ENCODE results near the gene NAGPA. TPM values are rescaled to one million over a fixed set of nuclear protein-coding genes. Genes with fewer than 3 reads are reported as not detected.
"Not testable (repeated sequence)": the region's sequence is repeated elsewhere in the genome, so short reads cannot be mapped to it uniquely, and the experiment has no call there.

NAGPA gene
- total RNA-seq, 1 donor from 2014 or later = 17.4 TPM

DNA sequence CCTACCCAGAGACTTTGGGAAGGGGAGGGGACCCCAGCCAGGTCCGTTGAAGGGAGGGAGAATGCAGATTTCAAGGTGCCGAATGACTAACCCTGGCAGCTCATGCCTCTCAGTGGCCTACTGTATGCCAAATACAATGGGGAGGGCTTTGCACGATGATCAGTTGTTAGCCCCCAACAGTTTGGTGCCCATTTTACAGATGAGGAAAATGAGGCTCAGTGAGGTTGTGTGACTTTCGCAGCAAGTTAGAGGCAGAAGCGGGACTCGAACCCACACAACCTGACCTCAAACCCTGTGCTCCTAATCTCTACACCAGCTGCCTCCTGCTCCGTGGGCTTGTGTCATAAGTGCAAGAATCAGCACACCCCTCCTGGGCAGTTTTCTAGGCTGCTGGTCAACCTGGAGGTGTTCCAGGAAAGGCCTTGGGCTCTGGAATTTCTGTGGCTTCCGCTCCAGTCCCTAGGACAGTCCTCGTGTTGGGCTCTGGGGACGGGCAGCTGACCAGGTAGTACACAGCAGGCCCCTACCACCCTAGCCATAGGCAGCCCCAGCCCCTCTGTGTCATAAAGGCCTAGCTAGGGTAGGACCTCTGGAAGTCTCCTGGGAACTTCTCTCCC is 11.9 kb upstream of the NAGPA start:
- TF ChIP-seq, protein P1, sequence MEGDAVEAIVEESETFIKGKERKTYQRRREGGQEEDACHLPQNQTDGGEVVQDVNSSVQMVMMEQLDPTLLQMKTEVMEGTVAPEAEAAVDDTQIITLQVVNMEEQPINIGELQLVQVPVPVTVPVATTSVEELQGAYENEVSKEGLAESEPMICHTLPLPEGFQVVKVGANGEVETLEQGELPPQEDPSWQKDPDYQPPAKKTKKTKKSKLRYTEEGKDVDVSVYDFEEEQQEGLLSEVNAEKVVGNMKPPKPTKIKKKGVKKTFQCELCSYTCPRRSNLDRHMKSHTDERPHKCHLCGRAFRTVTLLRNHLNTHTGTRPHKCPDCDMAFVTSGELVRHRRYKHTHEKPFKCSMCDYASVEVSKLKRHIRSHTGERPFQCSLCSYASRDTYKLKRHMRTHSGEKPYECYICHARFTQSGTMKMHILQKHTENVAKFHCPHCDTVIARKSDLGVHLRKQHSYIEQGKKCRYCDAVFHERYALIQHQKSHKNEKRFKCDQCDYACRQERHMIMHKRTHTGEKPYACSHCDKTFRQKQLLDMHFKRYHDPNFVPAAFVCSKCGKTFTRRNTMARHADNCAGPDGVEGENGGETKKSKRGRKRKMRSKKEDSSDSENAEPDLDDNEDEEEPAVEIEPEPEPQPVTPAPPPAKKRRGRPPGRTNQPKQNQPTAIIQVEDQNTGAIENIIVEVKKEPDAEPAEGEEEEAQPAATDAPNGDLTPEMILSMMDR (IDR thresholded peaks at IDR 0.05; ENCODE audit: insufficient read depth, low read depth, low read length) = no peak
- no peak for TF ChIP-seq EZH2 (IDR thresholded peaks at IDR 0.05; ENCODE audit: insufficient read depth, low read length)
- Histone ChIP-seq H3K4me1 (ENCODE audit: insufficient read depth, low read length) (peaks cover 21% of the 10 kb centered on the region), H3K4me2 (ENCODE audit: low read length) (no peak overlapping the region), H3K27me3 (ENCODE audit: insufficient read depth, low read length) (peaks cover 7% of the 10 kb centered on the region), H3K4me3 (ENCODE audit: insufficient read depth, low read depth, low read length) (no peak overlapping the region), H3K36me3 (ENCODE audit: insufficient read depth, low read length) (no peaks in the 10 kb centered on the region), H3K27ac (ENCODE audit: low read depth, low read length) (no peak overlapping the region), H3K79me2 (ENCODE audit: insufficient read depth, low read length) (no peaks in the 10 kb centered on the region), H3K9ac (ENCODE audit: low read length) (no peak overlapping the region), H3K9me3 (ENCODE audit: insufficient read depth, low read depth, low read length) (no peaks in the 10 kb centered on the region), H4K20me1 (ENCODE audit: insufficient read depth, low read length) (no peaks in the 10 kb centered on the region), H2AFZ (ENCODE audit: low read depth, low read length) (no peak overlapping the region)
- H3K36me3 Mint-ChIP-seq (ENCODE audit: low read depth, unreplicated experiment) = no peaks in the 10 kb centered on the region
- DNase-seq (ENCODE audit: low read depth) (no peak), FAIRE-seq (no peak)
- no peak overlapping the region for H3K27ac Mint-ChIP-seq (ENCODE audit: unreplicated experiment)
- H3K9me3 Mint-ChIP-seq (ENCODE audit: unreplicated experiment) = peaks cover 2% of the 10 kb centered on the region
- H3K27me3 Mint-ChIP-seq (ENCODE audit: low read depth, unreplicated experiment) = peaks cover 2% of the 10 kb centered on the region
- peaks cover 21% of the 10 kb centered on the region for H3K4me1 Mint-ChIP-seq (ENCODE audit: low read depth, unreplicated experiment)
- H3K4me3 Mint-ChIP-seq (ENCODE audit: unreplicated experiment) = no peak overlapping the region

DNA sequence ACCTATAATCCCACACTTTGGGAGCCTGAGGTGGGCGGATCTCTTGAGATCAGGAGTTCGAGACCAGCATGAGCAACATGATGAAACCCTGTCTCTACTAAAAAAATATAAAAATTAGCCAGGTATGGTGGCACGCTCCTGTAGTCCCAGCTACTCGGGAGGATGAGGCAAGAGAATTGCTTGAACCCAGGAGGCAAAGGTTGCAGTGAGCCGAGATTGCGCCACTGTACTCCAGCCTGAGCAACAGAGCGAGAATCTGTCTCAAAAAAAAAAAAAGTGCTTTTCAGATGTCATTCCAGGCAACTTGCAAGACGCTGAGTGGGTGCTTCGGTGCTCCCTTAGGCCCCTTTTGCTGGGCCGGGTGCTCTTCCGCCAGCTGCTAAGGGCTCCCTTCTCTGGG is 10.8 kb upstream of the NAGPA start:
- not testable (repeated sequence) for DNase-seq (ENCODE audit: low read depth); H3K36me3 ChIP-seq (ENCODE audit: insufficient read depth, low read length); H3K4me3 ChIP-seq (ENCODE audit: insufficient read depth, low read depth, low read length); H3K9ac ChIP-seq (ENCODE audit: low read length); H3K27ac ChIP-seq (ENCODE audit: low read depth, low read length); H3K4me3 Mint-ChIP-seq (ENCODE audit: unreplicated experiment); H3K4me2 ChIP-seq (ENCODE audit: low read length); H3K27me3 Mint-ChIP-seq (ENCODE audit: low read depth, unreplicated experiment); H3K9me3 ChIP-seq (ENCODE audit: insufficient read depth, low read depth, low read length); H3K27ac Mint-ChIP-seq (ENCODE audit: unreplicated experiment); H3K9me3 Mint-ChIP-seq (ENCODE audit: unreplicated experiment); H3K27me3 ChIP-seq (ENCODE audit: insufficient read depth, low read length); FAIRE-seq; H4K20me1 ChIP-seq (ENCODE audit: insufficient read depth, low read length); H2AFZ ChIP-seq (ENCODE audit: low read depth, low read length); H3K36me3 Mint-ChIP-seq (ENCODE audit: low read depth, unreplicated experiment); H3K79me2 ChIP-seq (ENCODE audit: insufficient read depth, low read length)
- peaks cover 21% of the 10 kb centered on the region for H3K4me1 ChIP-seq (ENCODE audit: insufficient read depth, low read length)
- peaks cover 21% of the 10 kb centered on the region for H3K4me1 Mint-ChIP-seq (ENCODE audit: low read depth, unreplicated experiment)

DNA sequence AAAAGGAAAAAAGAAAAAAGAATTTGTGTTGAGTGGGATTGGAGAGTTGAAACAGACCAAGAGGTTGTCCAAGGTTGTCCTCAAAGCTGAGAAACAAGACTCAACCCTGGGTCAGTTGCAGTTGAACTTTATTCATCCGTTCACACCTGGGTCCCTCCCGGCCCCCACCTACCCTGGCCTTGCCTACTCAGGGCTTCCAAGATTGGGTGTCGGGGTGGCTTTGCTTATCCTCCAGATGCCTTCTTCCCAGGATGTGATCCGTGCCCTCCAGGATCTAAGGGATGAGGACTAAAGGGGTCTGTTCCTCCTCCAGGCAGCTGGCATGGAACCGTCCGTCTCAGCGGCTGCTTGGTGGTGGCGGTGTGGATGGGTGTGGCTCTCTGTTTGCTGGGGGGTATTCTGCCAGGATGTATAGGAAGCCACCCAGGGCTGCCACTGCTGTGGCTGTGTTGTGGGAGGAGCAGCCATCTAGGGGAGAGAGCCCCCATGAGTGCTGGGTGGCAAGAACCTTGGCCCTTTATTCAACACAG is 10.3 kb upstream of the NAGPA start:
- H3K36me3 Mint-ChIP-seq (ENCODE audit: low read depth, unreplicated experiment) = no peaks in the 10 kb centered on the region
- no peak for DNase-seq (ENCODE audit: low read depth)
- TF ChIP-seq, protein P1 (IDR thresholded peaks at IDR 0.05; ENCODE audit: insufficient read depth, low read depth, low read length) = no peak
- no peak for TF ChIP-seq EZH2 (IDR thresholded peaks at IDR 0.05; ENCODE audit: insufficient read depth, low read length)
- Histone ChIP-seq H3K4me3 (ENCODE audit: insufficient read depth, low read depth, low read length) (no peak overlapping the region), H4K20me1 (ENCODE audit: insufficient read depth, low read length) (no peaks in the 10 kb centered on the region), H3K36me3 (ENCODE audit: insufficient read depth, low read length) (no peaks in the 10 kb centered on the region), H3K4me1 (ENCODE audit: insufficient read depth, low read length) (peaks cover 21% of the 10 kb centered on the region), H3K9me3 (ENCODE audit: insufficient read depth, low read depth, low read length) (no peaks in the 10 kb centered on the region), H3K27me3 (ENCODE audit: insufficient read depth, low read length) (peaks cover 7% of the 10 kb centered on the region), H3K9ac (ENCODE audit: low read length) (no peak overlapping the region), H3K79me2 (ENCODE audit: insufficient read depth, low read length) (no peaks in the 10 kb centered on the region), H3K27ac (ENCODE audit: low read depth, low read length) (no peak overlapping the region), H2AFZ (ENCODE audit: low read depth, low read length) (no peak overlapping the region), H3K4me2 (ENCODE audit: low read length) (no peak overlapping the region)
- peaks cover 2% of the 10 kb centered on the region for H3K27me3 Mint-ChIP-seq (ENCODE audit: low read depth, unreplicated experiment)
- FAIRE-seq = no peak
- peaks cover 2% of the 10 kb centered on the region for H3K9me3 Mint-ChIP-seq (ENCODE audit: unreplicated experiment)
- peaks cover 21% of the 10 kb centered on the region for H3K4me1 Mint-ChIP-seq (ENCODE audit: low read depth, unreplicated experiment)
- H3K4me3 Mint-ChIP-seq (ENCODE audit: unreplicated experiment) = no peak overlapping the region
- no peak overlapping the region for H3K27ac Mint-ChIP-seq (ENCODE audit: unreplicated experiment)
